ENCODE results near the gene RPP25L.

DNA sequence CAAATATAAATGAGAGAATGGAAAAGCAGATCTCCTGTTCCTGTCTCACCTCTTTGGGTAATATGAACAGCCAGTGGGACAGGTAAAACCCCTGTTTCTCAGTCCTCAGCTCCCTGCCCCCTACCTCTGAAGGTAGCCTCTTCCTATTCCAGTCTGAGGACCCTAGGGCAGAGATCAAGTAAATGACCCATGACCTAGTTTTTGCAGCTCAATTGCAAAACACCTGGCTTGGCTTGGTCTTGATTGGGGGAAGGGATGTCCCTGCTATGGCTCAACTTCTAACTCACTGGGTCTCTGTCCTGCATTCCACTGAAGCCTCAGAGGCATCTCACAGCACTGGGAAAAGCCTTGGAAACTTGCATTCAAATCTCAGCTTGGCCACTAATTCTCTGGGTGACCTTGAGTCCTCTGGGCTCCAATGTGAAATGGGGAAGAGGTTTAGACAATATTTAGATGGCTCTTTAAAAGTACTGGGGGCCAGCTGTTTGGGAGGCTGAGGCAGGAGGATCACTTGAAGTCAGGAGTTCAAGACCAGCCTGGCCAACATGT lies 32.9 kb upstream of the RPP25L start:
- TF ChIP-seq, protein P1, sequence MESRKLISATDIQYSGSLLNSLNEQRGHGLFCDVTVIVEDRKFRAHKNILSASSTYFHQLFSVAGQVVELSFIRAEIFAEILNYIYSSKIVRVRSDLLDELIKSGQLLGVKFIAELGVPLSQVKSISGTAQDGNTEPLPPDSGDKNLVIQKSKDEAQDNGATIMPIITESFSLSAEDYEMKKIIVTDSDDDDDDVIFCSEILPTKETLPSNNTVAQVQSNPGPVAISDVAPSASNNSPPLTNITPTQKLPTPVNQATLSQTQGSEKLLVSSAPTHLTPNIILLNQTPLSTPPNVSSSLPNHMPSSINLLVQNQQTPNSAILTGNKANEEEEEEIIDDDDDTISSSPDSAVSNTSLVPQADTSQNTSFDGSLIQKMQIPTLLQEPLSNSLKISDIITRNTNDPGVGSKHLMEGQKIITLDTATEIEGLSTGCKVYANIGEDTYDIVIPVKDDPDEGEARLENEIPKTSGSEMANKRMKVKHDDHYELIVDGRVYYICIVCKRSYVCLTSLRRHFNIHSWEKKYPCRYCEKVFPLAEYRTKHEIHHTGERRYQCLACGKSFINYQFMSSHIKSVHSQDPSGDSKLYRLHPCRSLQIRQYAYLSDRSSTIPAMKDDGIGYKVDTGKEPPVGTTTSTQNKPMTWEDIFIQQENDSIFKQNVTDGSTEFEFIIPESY (IDR thresholded peaks at IDR 0.05): no peak
- no peak for TF ChIP-seq RCOR1 (conservative IDR thresholded peaks at IDR 0.05; ENCODE audit: low read depth, low read length)
- TF ChIP-seq, protein P2, sequence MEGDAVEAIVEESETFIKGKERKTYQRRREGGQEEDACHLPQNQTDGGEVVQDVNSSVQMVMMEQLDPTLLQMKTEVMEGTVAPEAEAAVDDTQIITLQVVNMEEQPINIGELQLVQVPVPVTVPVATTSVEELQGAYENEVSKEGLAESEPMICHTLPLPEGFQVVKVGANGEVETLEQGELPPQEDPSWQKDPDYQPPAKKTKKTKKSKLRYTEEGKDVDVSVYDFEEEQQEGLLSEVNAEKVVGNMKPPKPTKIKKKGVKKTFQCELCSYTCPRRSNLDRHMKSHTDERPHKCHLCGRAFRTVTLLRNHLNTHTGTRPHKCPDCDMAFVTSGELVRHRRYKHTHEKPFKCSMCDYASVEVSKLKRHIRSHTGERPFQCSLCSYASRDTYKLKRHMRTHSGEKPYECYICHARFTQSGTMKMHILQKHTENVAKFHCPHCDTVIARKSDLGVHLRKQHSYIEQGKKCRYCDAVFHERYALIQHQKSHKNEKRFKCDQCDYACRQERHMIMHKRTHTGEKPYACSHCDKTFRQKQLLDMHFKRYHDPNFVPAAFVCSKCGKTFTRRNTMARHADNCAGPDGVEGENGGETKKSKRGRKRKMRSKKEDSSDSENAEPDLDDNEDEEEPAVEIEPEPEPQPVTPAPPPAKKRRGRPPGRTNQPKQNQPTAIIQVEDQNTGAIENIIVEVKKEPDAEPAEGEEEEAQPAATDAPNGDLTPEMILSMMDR (IDR thresholded peaks at IDR 0.05 in 2 of 3, conservative IDR thresholded peaks at IDR 0.05 in 1 of 3; ENCODE audit: control insufficient read depth in 2 of 3, extremely low read depth in 1 of 3, insufficient read depth in 1 of 3, low read depth in 3 of 3, low read length in 3 of 3): no peak

All from GM12878 (cell line).